Measurements from ENCODE around the gene GLOD4. TPM values are rescaled to one million over a fixed set of nuclear protein-coding genes. Genes with fewer than 3 reads are reported as not detected.

GLOD4 gene
- total and polyA plus RNA-seq, 4 experiments from 2014 or later, result 94.9 to 131 (median 109) TPM

Other genes with a start within 250 kb of the GLOD4 start
- gene VPS53, start 67.4 kb downstream of the GLOD4 start, total RNA-seq, result 10 to 100 TPM; 81.1 to 90.8 TPM
- gene VPS53, start 67.4 kb downstream of the GLOD4 start, polyA plus RNA-seq, result 1 to 10 TPM; 3.8 to 7.0 TPM
- under 1 TPM; 0.42 to 0.55 TPM for gene TLCD3A, start 49.7 kb downstream of the GLOD4 start, total RNA-seq
- gene TLCD3A, start 49.7 kb downstream of the GLOD4 start, polyA plus RNA-seq, result under 1 TPM in 1 of 2 donors, not detected in 1; 0.47 TPM
- gene GEMIN4, start 30.0 kb downstream of the GLOD4 start, total RNA-seq, result 10 to 100 TPM; 24.4 to 24.7 TPM
- gene GEMIN4, start 30.0 kb downstream of the GLOD4 start, polyA plus RNA-seq, result 10 to 100 TPM; 20.6 to 23.4 TPM
- gene MRM3, start 73 bp upstream of the GLOD4 start, total RNA-seq, result 10 to 100 TPM; 18.6 to 20.9 TPM
- gene MRM3, start 73 bp upstream of the GLOD4 start, polyA plus RNA-seq, result 10 to 100 TPM; 20.0 to 32.6 TPM
- 1 to 10 TPM in 1 of 2 experiments, under 1 TPM in 1; 0.55 to 1.5 TPM for gene NXN, start 197.5 kb upstream of the GLOD4 start, total RNA-seq
- 1 to 10 TPM; 2.3 to 2.7 TPM for gene NXN, start 197.5 kb upstream of the GLOD4 start, polyA plus RNA-seq
- 10 to 100 TPM; 12.3 to 13.2 TPM for gene TIMM22, start 214.8 kb upstream of the GLOD4 start, total RNA-seq
- 10 to 100 TPM; 23.0 to 26.3 TPM for gene TIMM22, start 214.8 kb upstream of the GLOD4 start, polyA plus RNA-seq